ENCODE results near the gene VILL. TPM values are rescaled to one million over a fixed set of nuclear protein-coding genes. Genes with fewer than 3 reads are reported as not detected.

The VILL gene
- total RNA-seq, 1 experiment from 2014 or later: 52.6 TPM

- H3K4me1 Mint-ChIP-seq (ENCODE audit: low read depth, unreplicated experiment): peaks cover 10% of the 10 kb centered on the region
- no peaks in the 10 kb centered on the region for H3K9me3 Mint-ChIP-seq (ENCODE audit: low read depth, unreplicated experiment)
- H3K4me3 Mint-ChIP-seq (ENCODE audit: low read depth, unreplicated experiment): no peak overlapping the region
- no peaks in the 10 kb centered on the region for H3K36me3 Mint-ChIP-seq (ENCODE audit: insufficient read depth, unreplicated experiment)
- DNase-seq: no peak
- H3K27me3 Mint-ChIP-seq (ENCODE audit: unreplicated experiment): no peaks in the 10 kb centered on the region
- intact Hi-C loops (cut with micrococcal nuclease; ENCODE audit: unreplicated experiment): no loop called here
- TF ChIP-seq CTCF (IDR thresholded peaks at IDR 0.05; ENCODE audit: unreplicated experiment): no peak
- no peak overlapping the region for H3K27ac Mint-ChIP-seq (ENCODE audit: unreplicated experiment)
- CTCF ChIA-PET: no interaction called here
- BruUV-seq (replicated peaks): no TSS peak
Observed at GRCh38 chr3:38015984-38016383, 25.4 kb downstream of the VILL start.

- no peak for TF ChIP-seq CTCF (IDR thresholded peaks at IDR 0.05; ENCODE audit: unreplicated experiment)
- H3K27me3 Mint-ChIP-seq (ENCODE audit: unreplicated experiment): no peaks in the 10 kb centered on the region
- intact Hi-C loops (cut with micrococcal nuclease; ENCODE audit: unreplicated experiment): no loop called here
- H3K4me1 Mint-ChIP-seq (ENCODE audit: low read depth, unreplicated experiment): peaks cover 10% of the 10 kb centered on the region
- no peak overlapping the region for H3K27ac Mint-ChIP-seq (ENCODE audit: unreplicated experiment)
- CTCF ChIA-PET: no interaction called here
- no peak overlapping the region for H3K4me3 Mint-ChIP-seq (ENCODE audit: low read depth, unreplicated experiment)
- no peaks in the 10 kb centered on the region for H3K36me3 Mint-ChIP-seq (ENCODE audit: insufficient read depth, unreplicated experiment)
- DNase-seq: no peak
- BruUV-seq (replicated peaks): no TSS peak
- H3K9me3 Mint-ChIP-seq (ENCODE audit: low read depth, unreplicated experiment): no peaks in the 10 kb centered on the region
Observed at GRCh38 chr3:38016410-38016809, 25.8 kb downstream of the VILL start.

GRCh38 chr3:38016847-38017444, 26.4 kb downstream of the VILL start:
- no TSS peak for BruUV-seq (replicated peaks)
- Mint-ChIP-seq H3K27me3 (ENCODE audit: unreplicated experiment) (no peaks in the 10 kb centered on the region), H3K4me1 (ENCODE audit: low read depth, unreplicated experiment) (peaks cover 10% of the 10 kb centered on the region), H3K36me3 (ENCODE audit: insufficient read depth, unreplicated experiment) (no peaks in the 10 kb centered on the region), H3K27ac (ENCODE audit: unreplicated experiment) (no peak overlapping the region), H3K4me3 (ENCODE audit: low read depth, unreplicated experiment) (no peak overlapping the region), H3K9me3 (ENCODE audit: low read depth, unreplicated experiment) (no peaks in the 10 kb centered on the region)
- CTCF ChIA-PET: no interaction called here
- TF ChIP-seq CTCF (IDR thresholded peaks at IDR 0.05; ENCODE audit: unreplicated experiment): no peak
- no peak for DNase-seq
- intact Hi-C loops (cut with micrococcal nuclease; ENCODE audit: unreplicated experiment): no loop called here

GRCh38 chr3:38017445-38018295, 27.1 kb downstream of the VILL start:
- H3K4me1 Mint-ChIP-seq (ENCODE audit: low read depth, unreplicated experiment): peaks cover 10% of the 10 kb centered on the region
- intact Hi-C loops (cut with micrococcal nuclease; ENCODE audit: unreplicated experiment): no loop called here
- CTCF ChIA-PET: no interaction called here
- no peak overlapping the region for H3K27ac Mint-ChIP-seq (ENCODE audit: unreplicated experiment)
- DNase-seq: no peak
- no peaks in the 10 kb centered on the region for H3K36me3 Mint-ChIP-seq (ENCODE audit: insufficient read depth, unreplicated experiment)
- H3K4me3 Mint-ChIP-seq (ENCODE audit: low read depth, unreplicated experiment): no peak overlapping the region
- no TSS peak for BruUV-seq (replicated peaks)
- no peaks in the 10 kb centered on the region for H3K27me3 Mint-ChIP-seq (ENCODE audit: unreplicated experiment)
- no peak for TF ChIP-seq CTCF (IDR thresholded peaks at IDR 0.05; ENCODE audit: unreplicated experiment)
- no peaks in the 10 kb centered on the region for H3K9me3 Mint-ChIP-seq (ENCODE audit: low read depth, unreplicated experiment)
